Activated CD8-positive, alpha-beta memory T cell treated with anti-CD3 and anti-CD28 coated beads, Interleukin-2, amount 50 U/mL, for 24 hours (primary cell): Measurements from ENCODE around the gene AZI2.

Source experiments
- DNase-seq: peaks from one replicate; pipeline ENCODE4 v3.0.0-alpha.2; 2020; ENCODE audit errors: extremely low read depth

AZI2 gene

DNA sequence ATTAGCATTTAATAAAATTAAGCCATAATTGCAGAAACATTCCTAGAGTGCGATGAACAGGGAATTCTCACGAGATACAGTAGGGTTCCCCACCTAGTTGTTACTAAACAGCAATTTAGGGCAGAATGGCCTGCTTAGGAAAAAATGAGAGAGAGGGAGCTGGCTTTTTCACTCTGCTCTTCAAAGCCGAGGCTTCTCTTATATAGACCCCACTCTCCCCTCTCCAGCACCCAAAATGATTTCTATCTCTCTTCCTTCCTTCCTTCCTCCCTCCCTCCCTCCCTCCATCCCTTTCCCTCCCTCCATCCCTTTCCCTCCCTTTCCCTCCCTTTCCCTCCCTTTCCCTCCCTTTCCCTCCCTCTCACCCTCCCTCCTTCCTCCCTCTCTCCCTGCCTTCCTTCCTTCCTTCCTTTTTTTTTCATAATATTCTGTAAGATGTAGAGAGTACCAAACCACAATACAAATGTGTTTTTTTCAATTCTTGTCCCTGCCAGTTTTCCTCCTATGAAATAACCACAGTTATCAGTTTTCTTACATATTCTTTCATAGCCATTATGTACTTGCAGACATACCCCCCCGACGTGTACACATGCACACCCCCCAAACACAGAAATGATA, 48.2 kb downstream of the AZI2 start:
- DNase-seq, result no peak

DNA sequence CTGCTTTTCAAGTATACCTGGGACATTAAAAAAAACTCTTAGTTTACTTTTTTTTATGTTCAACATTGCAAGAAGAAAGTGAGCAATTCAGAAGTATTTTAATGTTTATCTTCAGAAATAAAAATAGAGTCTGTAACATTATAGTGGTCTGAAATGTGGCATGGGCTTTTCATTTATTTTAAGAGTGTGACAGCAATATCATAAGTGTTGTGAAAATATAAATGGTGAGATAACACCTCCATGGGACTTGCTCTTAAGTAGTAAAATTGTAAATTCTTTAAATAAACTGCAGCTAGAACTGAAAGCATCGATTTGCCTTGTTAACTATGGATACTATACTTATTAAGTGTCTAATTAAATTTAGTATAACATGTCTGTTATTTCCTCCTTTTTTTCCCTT, 48.9 kb downstream of the AZI2 start:
- DNase-seq, result no peak

DNA sequence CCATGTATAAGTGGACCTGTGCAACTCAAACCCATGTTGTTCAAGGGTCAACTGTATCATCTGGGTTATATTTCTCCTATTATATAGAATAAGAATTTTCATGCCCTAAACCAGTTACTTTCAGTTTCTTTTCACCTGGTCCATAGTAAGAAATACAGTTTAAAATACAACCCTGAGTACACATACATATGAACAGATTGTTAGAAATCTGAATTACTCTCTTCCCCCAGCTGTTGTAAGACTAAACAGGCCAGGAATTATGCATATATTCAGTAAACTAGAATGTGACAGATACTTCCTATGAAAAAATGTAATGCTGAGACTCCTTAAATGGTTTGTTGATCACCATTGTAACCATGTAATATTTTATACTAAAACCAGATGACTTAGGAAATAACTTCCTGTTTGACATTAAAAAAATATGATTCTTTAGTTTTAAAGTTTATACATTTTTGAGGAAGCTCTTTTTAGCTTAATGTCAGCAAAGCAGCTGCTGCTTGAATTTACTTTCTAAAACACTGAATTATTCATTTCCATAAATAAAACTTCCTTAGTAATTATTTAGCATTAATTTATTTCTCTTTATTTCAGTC, 52.6 kb downstream of the AZI2 start:
- no peak for DNase-seq

DNA sequence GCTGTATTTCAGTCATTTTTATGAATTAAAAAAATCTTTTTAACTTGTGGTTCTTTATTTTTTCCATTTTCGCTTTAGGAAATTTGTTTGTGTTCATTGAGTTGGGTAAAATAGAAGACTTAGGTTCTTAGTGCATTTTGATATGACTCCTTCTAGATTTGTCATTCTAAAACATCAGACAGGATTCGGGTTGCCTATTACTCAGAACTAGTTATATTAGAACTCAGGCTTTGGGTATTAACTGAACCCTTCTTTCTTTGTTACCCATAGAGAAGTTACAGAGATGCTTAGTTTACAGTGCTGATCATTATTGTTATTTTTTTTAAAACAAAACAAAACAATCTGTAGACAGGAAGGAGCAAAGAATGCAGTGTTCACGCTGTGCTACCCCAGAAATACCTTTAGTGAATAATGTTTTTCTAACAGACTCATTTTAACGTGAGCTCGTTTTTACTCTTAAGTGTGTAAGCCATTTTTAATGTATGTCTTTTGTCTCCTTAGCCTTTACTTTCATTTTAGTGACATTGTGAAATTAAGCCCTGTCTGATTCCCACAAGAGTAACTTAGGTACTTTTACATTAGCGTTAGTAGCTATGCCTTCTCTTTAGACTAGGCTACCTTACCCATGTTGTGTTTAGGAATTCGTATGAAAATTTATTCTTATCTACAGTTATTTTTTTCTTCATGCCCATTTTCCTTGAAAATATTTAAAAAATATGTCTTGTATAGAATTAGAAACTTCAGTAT, 53.8 kb downstream of the AZI2 start:
- no peak for DNase-seq

DNA sequence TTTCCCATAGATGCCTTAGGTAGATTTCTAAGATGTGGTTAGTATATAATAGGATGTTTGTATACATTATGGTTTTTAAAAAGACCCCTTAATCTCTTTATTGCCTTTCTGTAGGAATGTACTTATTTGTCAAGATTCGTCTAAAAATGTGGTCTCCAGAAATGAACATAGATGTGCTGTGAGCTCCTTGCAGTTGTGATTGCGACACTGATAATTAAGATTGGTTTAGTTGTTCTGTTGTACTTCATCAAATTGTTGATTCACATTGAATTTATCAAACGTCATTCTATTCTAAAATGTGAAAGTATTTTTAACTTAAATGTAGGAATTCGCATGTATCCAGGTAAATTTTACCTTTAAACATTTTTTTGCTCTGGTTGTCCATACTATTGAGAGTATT, 56.0 kb downstream of the AZI2 start:
- DNase-seq, result no peak

DNA sequence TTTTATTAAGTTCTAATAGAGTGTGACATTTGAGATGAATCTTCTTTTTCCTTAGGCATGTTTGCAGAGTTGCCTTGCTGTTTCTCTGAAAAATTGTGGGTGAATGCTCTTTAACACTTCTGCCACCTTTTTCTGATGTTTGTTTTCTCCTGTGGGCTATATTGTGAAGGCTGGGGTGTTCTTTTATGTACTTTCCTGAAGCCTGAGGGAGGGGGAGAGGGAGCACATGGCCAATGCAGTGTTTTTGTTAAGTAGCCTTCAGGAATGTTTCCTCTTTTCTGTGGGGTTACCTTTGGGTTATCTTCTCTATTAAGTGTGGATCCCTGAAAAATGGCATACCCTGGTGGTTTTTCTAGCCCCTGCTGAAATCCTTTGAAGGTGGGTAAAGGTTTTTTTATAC, 57.0 kb downstream of the AZI2 start:
- DNase-seq, result no peak

DNA sequence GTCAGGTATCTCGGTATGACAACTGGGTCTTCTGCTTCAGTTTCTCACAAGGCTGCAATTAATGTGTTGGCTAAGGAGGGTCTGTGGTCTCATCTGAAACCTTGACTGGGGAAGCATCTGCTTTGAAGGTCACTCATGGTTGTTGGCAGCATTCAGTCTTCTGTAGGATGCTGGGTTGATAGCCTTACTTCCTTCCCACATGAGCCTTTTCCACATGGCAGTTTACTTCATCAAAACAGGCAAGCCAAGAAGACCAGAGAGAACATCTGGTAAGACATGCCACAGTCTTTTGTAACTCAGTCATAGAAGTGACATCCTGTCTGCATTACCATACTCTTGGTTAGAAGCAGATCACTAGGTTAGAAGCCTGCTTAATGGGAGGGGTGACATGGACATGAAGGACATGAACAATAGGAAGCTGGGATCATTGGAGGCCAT, 57.7 kb downstream of the AZI2 start:
- no peak for DNase-seq

DNA sequence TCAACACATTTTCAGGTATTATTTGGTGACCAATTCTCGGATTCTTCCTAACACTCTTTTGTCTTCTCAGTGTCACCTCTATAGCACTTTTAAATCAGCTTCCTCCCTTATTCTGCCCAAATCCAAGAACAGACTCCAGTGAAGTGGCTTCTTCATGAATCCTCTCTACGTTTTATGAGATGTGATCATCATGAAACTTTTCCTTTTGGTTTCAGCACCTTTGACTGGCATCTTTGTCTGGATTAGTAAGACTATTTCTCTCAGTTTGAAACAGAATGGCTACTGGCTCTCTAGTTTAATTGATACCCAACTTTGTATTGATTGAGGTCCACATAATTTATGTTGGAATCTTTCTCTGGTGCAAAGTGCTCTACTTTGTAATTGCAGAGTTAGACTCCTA, 61.6 kb downstream of the AZI2 start:
- no peak for DNase-seq

DNA sequence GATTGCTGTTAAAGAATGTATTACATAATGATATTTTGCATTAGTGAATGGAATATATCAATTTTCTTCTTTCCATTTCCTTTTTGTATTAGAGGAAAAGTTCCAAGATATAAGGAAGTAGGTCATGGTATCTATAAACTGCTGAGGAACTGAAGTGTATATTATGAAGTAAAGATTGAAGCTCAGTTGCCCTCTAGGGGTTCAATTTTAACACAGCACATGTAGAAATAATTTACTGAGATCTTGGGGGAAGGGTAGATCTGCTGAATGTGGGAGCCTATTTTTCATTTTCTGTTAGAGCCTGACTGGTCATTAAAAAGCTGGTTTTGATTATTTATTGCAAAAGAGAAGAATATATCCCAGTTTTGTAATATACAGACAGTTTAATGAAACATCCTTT, 62.0 kb downstream of the AZI2 start:
- DNase-seq, result no peak

DNA sequence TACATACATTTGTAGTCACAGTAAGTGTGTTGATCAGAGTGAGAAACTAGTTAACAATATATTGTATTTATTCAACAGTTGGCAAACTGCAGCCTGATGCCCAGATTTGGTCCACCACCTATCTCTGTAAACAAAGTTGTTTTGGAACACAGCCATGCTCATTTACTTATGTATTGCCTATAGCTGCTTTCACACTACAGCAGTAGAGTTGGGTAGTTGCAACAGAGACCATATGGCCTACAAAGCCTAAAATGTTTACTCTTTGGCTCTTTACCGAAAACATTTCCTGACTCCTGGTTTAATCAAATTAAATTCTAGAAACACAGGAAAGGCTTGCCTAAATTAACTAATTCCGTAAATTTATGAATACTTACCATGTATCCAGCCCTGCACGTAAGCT, 67.8 kb downstream of the AZI2 start:
- no peak for DNase-seq

DNA sequence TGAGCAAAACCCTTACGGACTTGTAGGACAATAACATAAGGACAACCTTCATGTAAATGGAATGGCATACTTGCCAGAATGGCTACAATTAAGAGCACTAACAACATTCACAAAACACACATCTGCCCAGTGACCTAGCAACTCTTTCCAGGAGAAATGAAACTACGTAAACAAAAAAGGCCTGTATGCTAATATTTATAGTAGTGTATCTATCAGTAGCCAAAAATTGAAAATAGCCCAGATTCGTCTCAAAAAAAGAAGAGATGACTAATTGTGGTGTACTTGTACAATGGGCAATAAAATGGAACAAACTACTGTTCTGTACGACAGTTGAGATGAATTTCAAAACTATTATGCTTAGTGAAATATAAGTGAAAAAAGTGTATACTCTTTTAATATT, 68.9 kb downstream of the AZI2 start:
- DNase-seq, result no peak

DNA sequence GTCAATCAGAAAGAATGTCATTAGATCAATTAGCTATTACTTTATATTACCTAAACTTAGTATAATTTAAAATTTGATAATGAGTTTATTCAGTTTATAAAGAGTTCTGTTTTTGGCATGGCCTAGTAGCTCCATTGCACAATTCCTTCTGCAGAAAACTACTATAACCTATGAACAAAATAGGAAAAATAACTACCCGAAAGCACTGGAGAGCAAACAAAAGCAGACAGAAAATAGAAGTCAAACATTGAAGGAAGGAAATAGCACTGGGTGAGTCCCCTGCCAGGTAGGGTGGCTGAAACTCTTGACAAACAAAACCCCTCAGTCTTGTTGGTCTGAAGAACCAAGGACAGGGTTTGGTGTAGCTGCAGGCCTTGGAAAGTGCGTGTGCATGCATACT, 69.7 kb downstream of the AZI2 start:
- DNase-seq, result no peak

DNA sequence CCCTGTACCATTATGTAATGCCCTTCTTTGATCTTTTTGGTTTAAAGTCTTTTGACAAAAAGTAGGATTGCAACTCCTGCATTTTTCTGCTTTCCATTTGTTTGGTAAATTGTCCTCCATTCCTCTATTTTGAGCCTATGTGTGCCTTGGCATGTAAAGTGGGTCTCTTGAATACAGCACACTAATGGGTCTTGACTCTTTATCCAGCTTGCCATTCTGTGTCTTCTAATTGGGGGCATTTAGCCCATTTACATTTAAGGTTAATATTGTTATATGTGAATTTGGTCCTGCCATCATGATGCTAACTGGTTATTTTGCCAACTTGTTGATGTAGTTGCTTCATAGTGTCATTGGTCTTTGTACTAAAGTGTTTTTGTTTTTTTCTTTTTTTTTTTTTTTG, 74.8 kb downstream of the AZI2 start:
- DNase-seq, result no peak
